ENCODE measurements around the gene JARID2.

JARID2 gene

DNA sequence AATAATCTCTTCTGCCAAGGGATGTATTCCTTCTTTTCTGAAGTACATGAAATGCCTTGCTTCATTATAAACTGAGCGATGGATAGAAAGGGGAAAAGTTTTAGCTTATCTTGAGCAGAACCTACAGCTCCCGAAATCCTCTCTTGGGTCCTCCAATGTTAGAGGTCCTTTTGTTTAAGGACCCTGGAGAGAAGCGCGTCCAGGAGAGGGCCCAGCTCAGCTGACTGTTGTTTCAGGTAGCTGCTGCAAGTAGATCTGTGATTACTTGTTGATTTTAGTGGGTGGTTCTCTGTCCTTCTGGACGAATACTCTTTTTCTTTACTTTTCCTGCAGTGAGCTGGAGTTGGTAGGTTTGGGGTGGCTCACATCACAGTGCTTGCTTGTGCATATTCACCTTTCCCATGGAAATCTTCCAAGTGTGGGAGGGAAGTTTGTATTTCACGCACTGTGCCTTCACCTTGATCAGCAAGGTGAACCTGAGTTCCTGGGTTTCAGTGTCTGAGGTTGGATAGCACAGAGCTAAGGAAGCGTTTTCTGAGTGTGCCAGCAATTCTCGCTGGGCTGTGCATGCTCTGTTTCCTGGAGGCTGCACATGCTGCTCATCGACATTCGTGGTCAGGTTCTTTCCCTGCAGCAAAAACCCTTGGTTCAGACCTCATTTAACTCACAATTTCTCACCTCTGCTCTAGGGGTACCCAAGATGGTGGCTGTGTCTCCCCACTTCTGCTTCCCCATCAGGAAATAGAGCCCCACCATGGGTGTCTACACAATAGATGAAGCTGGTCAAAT is 176.3 kb downstream of the JARID2 start:
- TF ChIP-seq MYC (IDR thresholded peaks at IDR 0.05; ENCODE audit: low read depth, low read length) (no peak), POLR2A (IDR thresholded peaks at IDR 0.05; ENCODE audit: extremely low read depth, insufficient read length) (no peak), MAX (IDR thresholded peaks at IDR 0.05; ENCODE audit: low read depth, low read length) (no peak)
- TF ChIP-seq, protein P1, sequence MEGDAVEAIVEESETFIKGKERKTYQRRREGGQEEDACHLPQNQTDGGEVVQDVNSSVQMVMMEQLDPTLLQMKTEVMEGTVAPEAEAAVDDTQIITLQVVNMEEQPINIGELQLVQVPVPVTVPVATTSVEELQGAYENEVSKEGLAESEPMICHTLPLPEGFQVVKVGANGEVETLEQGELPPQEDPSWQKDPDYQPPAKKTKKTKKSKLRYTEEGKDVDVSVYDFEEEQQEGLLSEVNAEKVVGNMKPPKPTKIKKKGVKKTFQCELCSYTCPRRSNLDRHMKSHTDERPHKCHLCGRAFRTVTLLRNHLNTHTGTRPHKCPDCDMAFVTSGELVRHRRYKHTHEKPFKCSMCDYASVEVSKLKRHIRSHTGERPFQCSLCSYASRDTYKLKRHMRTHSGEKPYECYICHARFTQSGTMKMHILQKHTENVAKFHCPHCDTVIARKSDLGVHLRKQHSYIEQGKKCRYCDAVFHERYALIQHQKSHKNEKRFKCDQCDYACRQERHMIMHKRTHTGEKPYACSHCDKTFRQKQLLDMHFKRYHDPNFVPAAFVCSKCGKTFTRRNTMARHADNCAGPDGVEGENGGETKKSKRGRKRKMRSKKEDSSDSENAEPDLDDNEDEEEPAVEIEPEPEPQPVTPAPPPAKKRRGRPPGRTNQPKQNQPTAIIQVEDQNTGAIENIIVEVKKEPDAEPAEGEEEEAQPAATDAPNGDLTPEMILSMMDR (IDR thresholded peaks at IDR 0.05; ENCODE audit: low read depth, low read length) = no peak
- H3K4me3 ChIP-seq (ENCODE audit: low read depth, low read length) = no peak overlapping the region
- peak; percentile 33 for DNase-seq (ENCODE audit: low read depth)

DNA sequence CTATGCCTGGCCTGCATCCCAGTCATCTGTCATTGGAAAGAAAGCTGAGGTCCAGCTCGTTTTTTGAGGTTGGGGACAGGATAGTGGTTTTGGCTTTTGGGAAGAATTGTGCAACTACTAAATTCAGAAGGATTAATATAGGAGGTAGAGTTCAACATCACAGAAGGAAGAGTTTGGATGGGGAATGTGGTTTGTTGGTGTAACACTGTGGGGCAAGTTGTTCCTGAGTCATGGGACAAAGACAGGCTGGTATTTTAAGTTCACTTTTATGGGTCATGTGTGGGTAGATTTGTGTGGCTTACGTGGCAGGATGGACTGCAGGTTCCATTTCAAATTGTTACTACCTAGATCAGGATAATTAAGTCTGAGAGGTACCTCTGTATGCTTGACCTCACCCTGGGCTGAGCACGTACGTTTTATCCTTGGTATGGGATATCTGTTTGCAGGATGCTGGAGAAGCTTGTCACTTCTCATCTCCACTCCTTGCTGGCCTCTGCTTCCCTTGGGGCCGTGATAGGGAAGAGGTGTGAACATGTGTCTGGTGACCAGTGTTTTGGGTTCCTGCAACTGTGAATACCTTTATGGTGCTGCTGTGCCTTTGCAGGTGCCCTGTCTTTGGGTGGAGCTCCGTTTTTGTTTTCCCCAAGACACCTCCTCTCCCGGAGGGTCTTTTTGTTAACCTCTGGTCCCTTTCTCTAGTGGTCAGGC is 177.6 kb downstream of the JARID2 start:
- DNase-seq (ENCODE audit: low read depth) = no peak
- no peak overlapping the region for H3K4me3 ChIP-seq (ENCODE audit: low read depth, low read length)
- TF ChIP-seq MAX (IDR thresholded peaks at IDR 0.05; ENCODE audit: low read depth, low read length) (no peak), POLR2A (IDR thresholded peaks at IDR 0.05; ENCODE audit: extremely low read depth, insufficient read length) (no peak), MYC (IDR thresholded peaks at IDR 0.05; ENCODE audit: low read depth, low read length) (no peak)
- TF ChIP-seq, protein P1 (IDR thresholded peaks at IDR 0.05; ENCODE audit: low read depth, low read length) = no peak

DNA sequence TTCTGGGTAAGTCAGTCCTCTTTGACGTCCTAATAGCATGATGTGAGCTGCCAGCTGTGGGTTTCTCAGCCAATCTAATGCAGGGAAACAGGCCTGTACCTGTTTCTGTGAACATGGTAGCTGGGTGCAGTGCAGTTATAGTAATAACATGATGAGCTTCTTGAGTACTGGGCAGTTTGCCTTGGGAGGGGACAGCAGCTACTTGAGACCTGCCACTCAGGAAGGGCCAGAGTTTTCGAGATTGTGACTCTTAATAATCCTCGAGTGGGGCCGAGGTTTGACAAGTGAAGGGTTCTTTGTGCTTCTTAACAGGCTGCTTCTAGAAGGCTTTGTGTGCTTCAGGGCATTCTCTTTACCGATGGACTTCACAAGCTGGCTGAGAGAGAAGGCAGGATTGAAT is 180.1 kb downstream of the JARID2 start:
- H3K4me3 ChIP-seq (ENCODE audit: low read depth, low read length) = no peak overlapping the region
- TF ChIP-seq, protein P1 (IDR thresholded peaks at IDR 0.05; ENCODE audit: low read depth, low read length) = no peak
- no peak for TF ChIP-seq MYC (IDR thresholded peaks at IDR 0.05; ENCODE audit: low read depth, low read length)
- no peak for TF ChIP-seq POLR2A (IDR thresholded peaks at IDR 0.05; ENCODE audit: extremely low read depth, insufficient read length)
- no peak for TF ChIP-seq MAX (IDR thresholded peaks at IDR 0.05; ENCODE audit: low read depth, low read length)

GRCh38 chr6:15426395-15426794 is 180.5 kb downstream of the JARID2 start:
- TF ChIP-seq, protein P1 (IDR thresholded peaks at IDR 0.05; ENCODE audit: low read depth, low read length) = no peak
- no peak for TF ChIP-seq POLR2A (IDR thresholded peaks at IDR 0.05; ENCODE audit: extremely low read depth, insufficient read length)
- TF ChIP-seq MYC (IDR thresholded peaks at IDR 0.05; ENCODE audit: low read depth, low read length) = no peak
- no peak for TF ChIP-seq MAX (IDR thresholded peaks at IDR 0.05; ENCODE audit: low read depth, low read length)
- no peak for DNase-seq (ENCODE audit: low read depth)
- no peak overlapping the region for H3K4me3 ChIP-seq (ENCODE audit: low read depth, low read length)

More for the DNA sequence above, 180.1 kb downstream of the JARID2 start:
- DNase-seq (ENCODE audit: low read depth) = no peak

DNA sequence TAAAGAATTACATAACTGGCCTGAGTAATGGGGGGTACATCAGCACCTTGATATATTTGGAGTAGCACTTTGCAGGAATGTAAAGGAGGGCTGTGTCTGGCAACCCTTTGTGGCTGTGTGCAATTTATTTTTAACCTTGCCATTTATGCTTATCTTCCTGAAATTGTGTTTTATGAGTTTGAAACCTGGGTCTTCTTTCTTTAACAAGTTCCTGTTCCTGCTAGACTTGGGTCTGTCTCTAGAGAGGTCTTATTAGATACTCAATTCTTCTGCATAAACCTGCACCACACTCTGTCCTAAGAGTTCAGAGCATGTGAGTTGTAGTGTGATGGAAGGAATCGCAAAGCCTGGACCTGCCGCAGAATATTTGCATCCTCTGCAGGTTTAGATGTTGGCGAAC is 181.0 kb downstream of the JARID2 start:
- no peak overlapping the region for H3K4me3 ChIP-seq (ENCODE audit: low read depth, low read length)
- peak; percentile 70 for DNase-seq (ENCODE audit: low read depth)
- TF ChIP-seq MYC (IDR thresholded peaks at IDR 0.05; ENCODE audit: low read depth, low read length) (no peak), MAX (IDR thresholded peaks at IDR 0.05; ENCODE audit: low read depth, low read length) (no peak), POLR2A (IDR thresholded peaks at IDR 0.05; ENCODE audit: extremely low read depth, insufficient read length) (no peak)
- TF ChIP-seq, protein P1 (IDR thresholded peaks at IDR 0.05; ENCODE audit: low read depth, low read length) = no peak

All from NB4 (cell line).